Glutamatergic neuron (in vitro differentiated cells): ENCODE results near the gene TMEM18. TPM values are rescaled to one million over a fixed set of nuclear protein-coding genes. Genes with fewer than 3 reads are reported as not detected.

Experiments
- DNase-seq: peaks from one replicate; pipeline ENCODE4 v3.0.0; 2022
- H3K27ac Mint-ChIP-seq: one replicate; pipeline ENCODE4 v1.8.0; 2020; ENCODE audit warnings: mild to moderate bottlenecking, mixed read lengths, inconsistent platforms; ENCODE audit not compliant: unreplicated experiment
- H3K27me3 Mint-ChIP-seq: one replicate; pipeline ENCODE4 v1.8.0; 2020; ENCODE audit warnings: mild to moderate bottlenecking, moderate library complexity, mixed read lengths, inconsistent platforms; ENCODE audit not compliant: unreplicated experiment
- H3K36me3 Mint-ChIP-seq: one replicate; pipeline ENCODE4 v1.8.0; 2020; ENCODE audit warnings: mild to moderate bottlenecking, mixed read lengths, inconsistent platforms; ENCODE audit not compliant: unreplicated experiment
- H3K4me1 Mint-ChIP-seq: one replicate; pipeline ENCODE4 v1.8.0; 2020; ENCODE audit warnings: mild to moderate bottlenecking, low read depth, mixed read lengths, inconsistent platforms; ENCODE audit not compliant: unreplicated experiment
- H3K4me3 Mint-ChIP-seq: one replicate; pipeline ENCODE4 v1.8.0; 2020; ENCODE audit warnings: mild to moderate bottlenecking, mixed read lengths, inconsistent platforms; ENCODE audit not compliant: unreplicated experiment
- H3K9me3 Mint-ChIP-seq: one replicate; pipeline ENCODE4 v1.8.0; 2020; ENCODE audit warnings: mild to moderate bottlenecking, moderate library complexity, mixed read lengths, inconsistent platforms; ENCODE audit not compliant: unreplicated experiment
- CTCF ChIP-seq: fragments of 200-600 bp; sonication (generic); IDR thresholded peaks from one replicate; pipeline ENCODE4 v1.5.0; 2021; ENCODE audit not compliant: partially characterized antibody, unreplicated experiment
- total RNA-seq: library from RNA; stranded (reverse); fragmentation: NEBNext Ultra II Directional; extraction: Animal tissue kit (Norgen Biotek cat#: 25700); gene quantifications from one replicate; pipeline ENCODE4 v1.2.1, GENCODE V29; 2021; ENCODE audit not compliant: unreplicated experiment

Gene TMEM18
- total RNA-seq, 1 donor from 2014 or later = 22.0 TPM

- H3K27ac Mint-ChIP-seq = no peak overlapping the region
- peak; percentile 64 for TF ChIP-seq CTCF
- no peak overlapping the region for H3K4me3 Mint-ChIP-seq
- H3K36me3 Mint-ChIP-seq = no peaks in the 10 kb centered on the region
- no peaks in the 10 kb centered on the region for H3K9me3 Mint-ChIP-seq
- H3K27me3 Mint-ChIP-seq = no peaks in the 10 kb centered on the region
- no peaks in the 10 kb centered on the region for H3K4me1 Mint-ChIP-seq
- DNase-seq = peak; percentile 63
Measured at GRCh38 chr2:714005-714741, 37.0 kb upstream of the TMEM18 start.

GRCh38 chr2:710867-711665, 33.9 kb upstream of the TMEM18 start:
- no peak for TF ChIP-seq CTCF
- Mint-ChIP-seq H3K4me1 (no peaks in the 10 kb centered on the region), H3K4me3 (no peak overlapping the region), H3K27me3 (no peaks in the 10 kb centered on the region), H3K27ac (no peak overlapping the region), H3K9me3 (no peaks in the 10 kb centered on the region), H3K36me3 (no peaks in the 10 kb centered on the region)
- DNase-seq = no peak

GRCh38 chr2:709138-709765, 32.0 kb upstream of the TMEM18 start:
- H3K9me3 Mint-ChIP-seq = no peaks in the 10 kb centered on the region
- H3K4me3 Mint-ChIP-seq = no peak overlapping the region
- no peak for DNase-seq
- no peaks in the 10 kb centered on the region for H3K4me1 Mint-ChIP-seq
- no peak overlapping the region for H3K27ac Mint-ChIP-seq
- H3K27me3 Mint-ChIP-seq = no peaks in the 10 kb centered on the region
- TF ChIP-seq CTCF = no peak
- no peaks in the 10 kb centered on the region for H3K36me3 Mint-ChIP-seq

- Mint-ChIP-seq H3K9me3 (no peaks in the 10 kb centered on the region), H3K36me3 (no peaks in the 10 kb centered on the region), H3K27ac (no peak overlapping the region), H3K27me3 (peaks cover 2% of the 10 kb centered on the region), H3K4me1 (no peaks in the 10 kb centered on the region), H3K4me3 (no peak overlapping the region)
- DNase-seq = no peak
- TF ChIP-seq CTCF = no peak
Measured at GRCh38 chr2:708667-709066, 31.5 kb upstream of the TMEM18 start.
